GM21528 (cell line): Measurements from ENCODE around the gene GCNA.
A peak's percentile ranks its signal among the peaks of the same experiment; 100 is the strongest.

Experiments
- ATAC-seq: cut with Tn5 transposase; IDR thresholded peaks from one replicate; pipeline ENCODE4 v1.9.1; 2021; ENCODE audit warnings: mild to moderate bottlenecking, moderate library complexity; ENCODE audit not compliant: unreplicated experiment, low FRiP score

GCNA gene

GRCh38 chrX:71612256-71612655 lies 34.0 kb downstream of the GCNA start:
- no peak for ATAC-seq

GRCh38 chrX:71615056-71615455 lies 36.8 kb downstream of the GCNA start:
- ATAC-seq, result no peak

GRCh38 chrX:71615954-71616353 lies 37.7 kb downstream of the GCNA start:
- ATAC-seq, result no peak

- ATAC-seq, result no peak
These were observed 38.7 kb downstream of the GCNA start for GRCh38 chrX:71616672-71617529.

- no peak for ATAC-seq
These were observed 39.5 kb downstream of the GCNA start for GRCh38 chrX:71617742-71618141.

GRCh38 chrX:71618303-71618721 lies 40.1 kb downstream of the GCNA start, which contains the start of gene CXCR3:
Gene CXCR3 (minus strand): TSS chrX:71618511. CDS start chrX:71618449, 62 bp downstream.
- peak; percentile 61 for ATAC-seq

GRCh38 chrX:71618787-71619186 lies 40.5 kb downstream of the GCNA start:
- no peak for ATAC-seq

GRCh38 chrX:71619193-71619592 lies 41.0 kb downstream of the GCNA start:
- no peak for ATAC-seq

- no peak for ATAC-seq
These were observed 41.7 kb downstream of the GCNA start for GRCh38 chrX:71619986-71620385.

GRCh38 chrX:71621603-71622002 lies 43.4 kb downstream of the GCNA start:
- ATAC-seq, result no peak

GRCh38 chrX:71622032-71622575 lies 43.9 kb downstream of the GCNA start:
- ATAC-seq, result peak; percentile 4

GRCh38 chrX:71622576-71623450 lies 44.6 kb downstream of the GCNA start:
- ATAC-seq, result peak; percentile 54

GRCh38 chrX:71623714-71624113 lies 45.5 kb downstream of the GCNA start:
- no peak for ATAC-seq

- no peak for ATAC-seq
These were observed 47.2 kb downstream of the GCNA start for GRCh38 chrX:71625471-71625870.

- no peak for ATAC-seq
These were observed 48.3 kb downstream of the GCNA start for GRCh38 chrX:71626576-71626975.

- ATAC-seq, result no peak
These were observed 49.6 kb downstream of the GCNA start for GRCh38 chrX:71627588-71628404.

- peak; percentile 81 for ATAC-seq
These were observed 51.2 kb downstream of the GCNA start for GRCh38 chrX:71629467-71629866.

GRCh38 chrX:71632923-71633657 lies 54.9 kb downstream of the GCNA start:
- ATAC-seq, result no peak

GRCh38 chrX:71634366-71634765 lies 56.1 kb downstream of the GCNA start:
- no peak for ATAC-seq
